PC-9 (cell line): ENCODE measurements around the gene TRIM36.

Source experiments
- EZH2 ChIP-seq: fragments of 200-600 bp; sonication (generic); IDR thresholded peaks from 2 replicates; pipeline ENCODE4 v1.8.0; 2017; ENCODE audit warnings: antibody characterized with exemption, low read depth
- TF ChIP-seq, protein P1 (sequence below): fragments of 200-600 bp; sonication (generic); conservative IDR thresholded peaks from 2 replicates; pipeline ENCODE4 v1.6.1; 2017; ENCODE audit warnings: mixed run types, antibody characterized with exemption, mild to moderate bottlenecking, moderate library complexity

DNA sequence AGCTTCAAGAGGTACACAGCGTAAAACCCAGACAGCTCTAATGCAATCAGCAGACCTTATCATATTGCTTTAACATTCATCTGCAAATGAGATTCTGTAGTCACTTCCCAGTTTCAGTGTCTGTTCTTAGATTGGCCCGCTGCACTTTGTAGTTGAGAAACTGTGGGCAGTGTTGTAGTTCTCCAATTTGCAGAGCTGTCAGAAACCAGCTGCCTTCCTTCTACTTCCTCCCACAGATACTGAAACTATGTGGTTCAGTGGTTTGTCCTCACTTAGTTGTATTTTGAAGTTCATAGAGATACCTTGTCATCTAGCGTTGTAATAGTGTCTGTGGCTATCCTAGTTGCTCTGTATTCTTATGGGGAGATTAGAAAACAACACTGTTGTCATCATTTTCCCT is 39.6 kb upstream of the TRIM36 start:
- TF ChIP-seq, protein P1, sequence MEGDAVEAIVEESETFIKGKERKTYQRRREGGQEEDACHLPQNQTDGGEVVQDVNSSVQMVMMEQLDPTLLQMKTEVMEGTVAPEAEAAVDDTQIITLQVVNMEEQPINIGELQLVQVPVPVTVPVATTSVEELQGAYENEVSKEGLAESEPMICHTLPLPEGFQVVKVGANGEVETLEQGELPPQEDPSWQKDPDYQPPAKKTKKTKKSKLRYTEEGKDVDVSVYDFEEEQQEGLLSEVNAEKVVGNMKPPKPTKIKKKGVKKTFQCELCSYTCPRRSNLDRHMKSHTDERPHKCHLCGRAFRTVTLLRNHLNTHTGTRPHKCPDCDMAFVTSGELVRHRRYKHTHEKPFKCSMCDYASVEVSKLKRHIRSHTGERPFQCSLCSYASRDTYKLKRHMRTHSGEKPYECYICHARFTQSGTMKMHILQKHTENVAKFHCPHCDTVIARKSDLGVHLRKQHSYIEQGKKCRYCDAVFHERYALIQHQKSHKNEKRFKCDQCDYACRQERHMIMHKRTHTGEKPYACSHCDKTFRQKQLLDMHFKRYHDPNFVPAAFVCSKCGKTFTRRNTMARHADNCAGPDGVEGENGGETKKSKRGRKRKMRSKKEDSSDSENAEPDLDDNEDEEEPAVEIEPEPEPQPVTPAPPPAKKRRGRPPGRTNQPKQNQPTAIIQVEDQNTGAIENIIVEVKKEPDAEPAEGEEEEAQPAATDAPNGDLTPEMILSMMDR, result no peak
- TF ChIP-seq EZH2, result no peak
